Mucosa of descending colon (tissue), 3 donors: ENCODE data around the gene CNTNAP4. TPM values are rescaled to one million over a fixed set of nuclear protein-coding genes. Genes with fewer than 3 reads are reported as not detected.

ENCODE experiments used
- ATAC-seq: fragments of 200-7000 bp; cut with Tn5 transposase; one replicate; pipeline ENCODE4 v1.9.1; 2020; ENCODE audit warnings: mild to moderate bottlenecking, moderate library complexity
- DNase-seq, 3 donors: peaks; one replicate each; pipeline ENCODE4 v3.0.0-alpha.2; 2020
- H3K36me3 ChIP-seq: fragments of 200-600 bp; one replicate; pipeline ENCODE4 v1.8.0; 2021; ENCODE audit warnings: low read depth, mild to moderate bottlenecking
- H3K4me1 ChIP-seq: fragments of 200-600 bp; one replicate; pipeline ENCODE4 v1.8.0; 2021; ENCODE audit warnings: low read depth, mild to moderate bottlenecking
- H3K4me3 ChIP-seq: fragments of 200-600 bp; one replicate; pipeline ENCODE4 v1.8.0; 2021; ENCODE audit warnings: mild to moderate bottlenecking
- H3K9me3 ChIP-seq: fragments of 200-600 bp; one replicate; pipeline ENCODE4 v1.8.0; 2021; ENCODE audit warnings: mild to moderate bottlenecking
- intact Hi-C, 2 donors: fragments of 100-400 bp; cut with DNase I in 1 of 2; cut with micrococcal nuclease in 1 of 2; formaldehyde crosslinking; loops; one replicate each; pipeline versions ENCODE4 v1.11.0 to v1.11.1; 2022; cut with DNase I, micrococcal nuclease
- total RNA-seq, 3 donors: library from RNA; stranded (reverse); fragmentation: NEBNext Ultra II Directional in 2 of 3; extraction: Animal tissue kit (Norgen Biotek cat#: 25700) in 2 of 3; gene quantifications; one replicate each; pipeline versions ENCODE4 v1.2.1 to v1.2.4, GENCODE V29; 2021 to 2023
- TF ChIP-seq, protein P1 (sequence below): fragments of 200-600 bp; IDR thresholded peaks from one replicate; pipeline ENCODE4 v1.8.0; 2022; ENCODE audit warnings: antibody characterized with exemption, mild to moderate bottlenecking
- donor health status: DM: no; HTN: no; CAD: no; lungs with moderate emphysema.
- donor health status: DM: no; HTN: no; CAD: no.
- donor health status: DM: no; HTN: yes; CAD: no.

Gene CNTNAP4
- total RNA-seq, 3 donors from 2014 or later = 0.32 TPM; not detected in 2

DNA sequence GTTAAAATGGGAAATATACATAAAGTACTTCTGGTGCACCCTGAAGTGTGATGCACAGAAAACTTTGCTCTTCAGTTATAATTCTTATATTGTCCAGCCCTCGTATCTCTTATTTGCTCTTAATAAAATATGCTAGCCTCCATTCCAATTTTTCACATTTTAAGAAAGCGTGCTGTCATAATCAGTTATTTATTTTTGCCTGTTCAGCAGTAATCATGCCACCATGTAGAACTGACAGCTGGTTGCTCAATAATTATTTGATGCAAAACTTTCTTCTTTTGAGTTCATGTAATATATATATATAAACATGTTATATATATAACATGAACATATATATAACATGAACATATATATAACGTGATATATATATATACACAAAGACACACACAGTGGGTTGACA is 294.6 kb downstream of the CNTNAP4 start:
- TF ChIP-seq, protein P1, sequence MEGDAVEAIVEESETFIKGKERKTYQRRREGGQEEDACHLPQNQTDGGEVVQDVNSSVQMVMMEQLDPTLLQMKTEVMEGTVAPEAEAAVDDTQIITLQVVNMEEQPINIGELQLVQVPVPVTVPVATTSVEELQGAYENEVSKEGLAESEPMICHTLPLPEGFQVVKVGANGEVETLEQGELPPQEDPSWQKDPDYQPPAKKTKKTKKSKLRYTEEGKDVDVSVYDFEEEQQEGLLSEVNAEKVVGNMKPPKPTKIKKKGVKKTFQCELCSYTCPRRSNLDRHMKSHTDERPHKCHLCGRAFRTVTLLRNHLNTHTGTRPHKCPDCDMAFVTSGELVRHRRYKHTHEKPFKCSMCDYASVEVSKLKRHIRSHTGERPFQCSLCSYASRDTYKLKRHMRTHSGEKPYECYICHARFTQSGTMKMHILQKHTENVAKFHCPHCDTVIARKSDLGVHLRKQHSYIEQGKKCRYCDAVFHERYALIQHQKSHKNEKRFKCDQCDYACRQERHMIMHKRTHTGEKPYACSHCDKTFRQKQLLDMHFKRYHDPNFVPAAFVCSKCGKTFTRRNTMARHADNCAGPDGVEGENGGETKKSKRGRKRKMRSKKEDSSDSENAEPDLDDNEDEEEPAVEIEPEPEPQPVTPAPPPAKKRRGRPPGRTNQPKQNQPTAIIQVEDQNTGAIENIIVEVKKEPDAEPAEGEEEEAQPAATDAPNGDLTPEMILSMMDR = no peak
- no peak for DNase-seq
- Histone ChIP-seq H3K4me1 (no peaks in the 10 kb centered on the region), H3K36me3 (no peaks in the 10 kb centered on the region), H3K9me3 (no peaks in the 10 kb centered on the region), H3K4me3 (no peak overlapping the region)
- intact Hi-C loops = no loop called here
- no peak for ATAC-seq

DNA sequence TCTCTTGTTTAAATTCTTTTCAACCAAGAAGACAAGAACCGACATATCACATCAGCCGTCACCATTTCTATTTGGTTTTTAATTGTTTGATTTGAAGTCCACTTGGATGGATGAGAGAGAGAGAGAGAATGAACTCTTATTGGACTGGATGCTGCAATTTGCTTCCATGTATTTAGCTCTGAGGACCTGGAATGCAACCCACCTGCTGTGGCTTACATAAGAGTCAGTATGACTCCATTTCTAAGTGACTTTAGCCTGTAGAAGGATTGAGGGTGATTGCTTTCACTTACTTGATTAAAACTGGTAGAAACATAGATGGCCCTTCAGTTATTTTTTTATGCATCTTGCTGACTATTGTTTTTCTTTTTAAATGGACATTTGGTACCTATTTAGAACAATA is 296.1 kb downstream of the CNTNAP4 start:
- TF ChIP-seq, protein P1 = no peak
- Histone ChIP-seq H3K36me3 (no peaks in the 10 kb centered on the region), H3K4me1 (no peaks in the 10 kb centered on the region), H3K9me3 (no peaks in the 10 kb centered on the region), H3K4me3 (no peak overlapping the region)
- no peak for ATAC-seq
- intact Hi-C loops = no loop called here
- no peak for DNase-seq

DNA sequence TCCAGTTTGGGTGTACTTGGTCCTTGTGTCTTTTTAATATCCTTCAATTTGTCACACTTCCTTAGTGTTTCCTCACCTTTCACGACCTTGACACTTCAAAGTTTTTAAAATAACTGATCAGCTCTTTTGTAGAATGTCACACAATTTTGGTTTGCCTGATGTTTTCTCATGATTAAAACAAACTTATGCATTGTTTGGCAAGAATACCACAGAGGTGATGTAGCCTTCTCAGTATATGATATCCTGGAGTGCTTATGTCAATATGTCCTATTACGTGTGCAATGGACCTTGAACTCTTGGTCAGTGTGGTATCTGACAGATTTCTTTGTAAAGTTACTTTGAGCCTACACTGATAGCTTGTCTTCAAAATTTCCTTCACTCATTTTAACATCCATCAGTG is 297.4 kb downstream of the CNTNAP4 start:
- Histone ChIP-seq H3K36me3 (no peaks in the 10 kb centered on the region), H3K9me3 (no peaks in the 10 kb centered on the region), H3K4me1 (no peaks in the 10 kb centered on the region), H3K4me3 (no peak overlapping the region)
- peak in 1 of 3 donors; percentile 27 for DNase-seq
- peak; percentile 71 for ATAC-seq
- intact Hi-C loops = no loop called here
- TF ChIP-seq, protein P1 = no peak

DNA sequence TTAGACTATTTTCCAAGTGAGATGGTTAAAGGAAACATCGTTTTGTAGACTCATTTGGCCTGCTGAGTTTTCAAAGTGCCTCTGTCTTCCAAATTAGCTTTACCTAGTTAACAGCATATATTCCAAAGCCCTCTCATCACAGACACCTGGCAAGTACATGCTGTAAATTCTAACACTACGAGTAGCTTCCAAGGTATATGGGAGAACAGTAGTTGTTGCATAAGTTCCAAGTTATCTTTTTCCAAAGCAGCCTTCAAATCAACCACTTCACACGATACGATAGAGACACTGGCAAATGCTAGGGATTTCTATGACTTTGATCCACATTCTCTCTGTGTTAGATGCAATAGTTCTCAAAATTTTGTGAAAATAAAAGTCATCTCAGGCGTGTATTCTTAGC is 299.3 kb downstream of the CNTNAP4 start:
- no peak for ATAC-seq
- Histone ChIP-seq H3K9me3 (no peaks in the 10 kb centered on the region), H3K36me3 (no peaks in the 10 kb centered on the region), H3K4me3 (no peak overlapping the region), H3K4me1 (no peaks in the 10 kb centered on the region)
- TF ChIP-seq, protein P1 = no peak
- intact Hi-C loops = no loop called here
- no peak for DNase-seq

DNA sequence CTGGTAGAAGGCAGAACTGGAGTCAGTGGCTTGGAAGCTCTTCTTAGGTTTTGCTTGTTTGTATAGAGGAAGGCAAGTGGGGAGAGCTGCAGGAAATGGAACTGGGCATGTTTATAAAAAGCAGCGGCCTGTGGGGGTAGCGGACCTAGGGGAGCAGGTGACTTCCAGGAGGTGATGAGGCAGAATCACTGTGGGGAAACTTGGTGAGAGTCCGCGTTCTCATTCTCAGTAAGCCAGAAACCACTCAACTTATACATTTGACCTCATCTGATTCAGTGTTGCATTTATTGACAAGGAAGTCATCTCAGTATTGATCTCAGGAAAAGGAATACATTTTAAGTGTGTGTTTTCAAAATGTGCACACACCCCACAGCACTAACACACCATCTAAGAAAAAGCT is 299.8 kb downstream of the CNTNAP4 start:
- no peaks in the 10 kb centered on the region for H3K9me3 ChIP-seq
- ATAC-seq (no peak), DNase-seq (no peak)
- TF ChIP-seq, protein P1 = no peak
- H3K4me1 ChIP-seq = no peaks in the 10 kb centered on the region
- intact Hi-C loops = no loop called here
- H3K4me3 ChIP-seq = no peak overlapping the region
- no peaks in the 10 kb centered on the region for H3K36me3 ChIP-seq

DNA sequence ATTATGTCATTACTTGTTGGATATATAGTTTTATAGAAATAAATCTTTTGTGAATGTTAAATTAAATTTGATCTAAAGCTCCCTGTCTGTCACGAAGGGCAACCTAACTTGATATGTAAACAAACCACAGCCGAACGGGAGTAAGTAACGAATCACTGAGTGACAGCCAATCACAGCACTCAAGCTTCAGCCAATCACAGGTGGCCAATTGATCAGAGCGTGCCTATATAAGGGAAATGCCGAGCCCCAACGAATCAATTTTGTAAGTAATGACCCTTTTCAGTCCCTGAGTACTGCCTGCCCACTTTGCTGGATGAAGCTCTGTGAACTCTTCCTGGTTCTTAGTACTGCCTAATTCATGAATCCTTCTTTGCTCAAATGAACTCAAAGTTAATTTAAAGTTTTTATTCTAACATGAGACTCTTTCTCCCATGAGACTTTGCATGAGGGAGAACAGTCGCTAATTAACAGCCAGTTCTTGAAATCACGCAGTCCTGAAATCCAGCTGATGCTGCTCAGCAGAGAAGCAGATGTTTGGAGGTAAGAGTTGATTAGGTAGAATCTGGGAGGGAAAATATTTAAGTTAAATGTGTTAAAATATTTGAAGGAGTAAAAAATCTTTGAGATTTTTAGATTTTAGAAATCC is 302.2 kb downstream of the CNTNAP4 start:
- no peak overlapping the region for H3K4me3 ChIP-seq
- TF ChIP-seq, protein P1 = no peak
- no peaks in the 10 kb centered on the region for H3K4me1 ChIP-seq
- intact Hi-C loops = no loop called here
- H3K9me3 ChIP-seq = no peaks in the 10 kb centered on the region
- DNase-seq = no peak
- no peak for ATAC-seq
- H3K36me3 ChIP-seq = no peaks in the 10 kb centered on the region
